GM10248 (cell line): ENCODE data around the gene ZFPL1.

ENCODE experiments used
- CTCF ChIA-PET: fragments of 300-600 bp; sonication (Branson Sonifier 250); formaldehyde crosslinking; extraction: SDS; loops from one replicate; lab custom pipeline; 2021; ENCODE audit warnings: antibody characterized with exemption; lab: Yijun Ruan, JAX
- POLR2A ChIA-PET: fragments of 350-650 bp; sonication (Branson Sonifier 250); formaldehyde crosslinking; extraction: SDS; loops from one replicate; lab custom pipeline; 2020; ENCODE audit warnings: antibody characterized with exemption; lab: Yijun Ruan, JAX
- DNase-seq: peaks from one replicate; pipeline ENCODE4 v3.0.0; 2012; ENCODE audit errors: extremely low spot score
- CTCF ChIP-seq: IDR thresholded peaks from 2 replicates; pipeline ENCODE4 v1.5.1; 2012; ENCODE audit warnings: mild to moderate bottlenecking, low read depth; ENCODE audit errors: extremely low read depth, missing control alignments, control extremely low read depth

Gene ZFPL1

GRCh38 chr11:65132988-65133700, 49.1 kb downstream of the ZFPL1 start:
- POLR2A ChIA-PET = interaction anchor here (2.9 kb wide), 1 partner anchor 11 kb away, joined by 10 read pairs; the partner anchor contains the start of genes FAU and MRPL49

GRCh38 chr11:65133724-65134123, 49.7 kb downstream of the ZFPL1 start:
- no peak for TF ChIP-seq CTCF
- DNase-seq = no peak
- ChIA-PET CTCF (interaction anchor here (1.7 to 4.6 kb wide), 4 partner anchors 12 to 23 kb away, joined by 4 to 22 read pairs (median 13); partner anchors contain the start of genes FAU, MRPL49, TM7SF2 and ZNHIT2), POLR2A (interaction anchor here (2.9 kb wide), 1 partner anchor 11 kb away, joined by 10 read pairs; the partner anchor contains the start of genes FAU and MRPL49)

More at GRCh38 chr11:65132988-65133700, 49.1 kb downstream of the ZFPL1 start:
- no peak for TF ChIP-seq CTCF
- DNase-seq = peak; percentile 71
- CTCF ChIA-PET = interaction anchor here (1.7 to 4.6 kb wide), 3 partner anchors 11 to 23 kb away, joined by 4 to 22 read pairs (median 17); partner anchors contain the start of genes FAU, MRPL49 and TM7SF2

GRCh38 chr11:65134240-65134951, 50.4 kb downstream of the ZFPL1 start, which contains the start of gene SYVN1:
Gene SYVN1, minus strand, starts transcription at chr11:65134519. Its CDS starts 918 bp downstream, at chr11:65133601.
- POLR2A ChIA-PET = interaction anchor here (0.6 to 2.9 kb wide), 5 partner anchors 8 to 275 kb away, joined by 3 to 10 read pairs (median 3); partner anchors contain the start of genes FAU and MRPL49
- DNase-seq = peak; percentile 92
- no peak for TF ChIP-seq CTCF
- CTCF ChIA-PET = interaction anchor here (1.0 to 4.6 kb wide), 12 partner anchors 9 to 195 kb away, joined by 3 to 22 read pairs (median 5); partner anchors contain the start of genes CAPN1, FAU, MRPL49 and TM7SF2

GRCh38 chr11:65134952-65135632, 51.1 kb downstream of the ZFPL1 start:
- no peak for TF ChIP-seq CTCF
- ChIA-PET CTCF (interaction anchor here (1.0 to 4.6 kb wide), 12 partner anchors 10 to 195 kb away, joined by 3 to 22 read pairs (median 5); partner anchors contain the start of genes CAPN1, FAU, MRPL49 and TM7SF2), POLR2A (interaction anchor here (0.5 to 2.9 kb wide), 7 partner anchors 9 to 845 kb away, joined by 3 to 10 read pairs (median 3); partner anchors contain the start of genes FAU and MRPL49)
- peak; percentile 95 for DNase-seq

GRCh38 chr11:65135633-65136145, 51.7 kb downstream of the ZFPL1 start:
- ChIA-PET CTCF (interaction anchor here (0.9 to 4.6 kb wide), 11 partner anchors 10 to 194 kb away, joined by 3 to 22 read pairs (median 5); partner anchors contain the start of genes TM7SF2 and ZNHIT2), POLR2A (interaction anchor here (0.5 to 2.9 kb wide), 6 partner anchors 13 to 845 kb away, joined by 3 to 10 read pairs (median 4); partner anchors contain the start of genes FAU and MRPL49)
- TF ChIP-seq CTCF = no peak
- DNase-seq = no peak
